H1 (cell line): ENCODE measurements around the gene COL16A1. TPM values are rescaled to one million over a fixed set of nuclear protein-coding genes. Genes with fewer than 3 reads are reported as not detected.
A peak's percentile ranks its signal among the peaks of the same experiment; 100 is the strongest.

Source experiments
- CTCF ChIA-PET: fragments of 300-600 bp; sonication (Branson Sonifier 250); formaldehyde crosslinking; loops from one replicate; lab custom pipeline; 2021; ENCODE audit not compliant: partially characterized antibody; lab: Charles Lee
- POLR2A ChIA-PET: fragments of 300-600 bp; sonication (Branson Sonifier 250); formaldehyde crosslinking; loops from one replicate; lab custom pipeline; 2021; ENCODE audit warnings: inconsistent platforms; ENCODE audit not compliant: partially characterized antibody; lab: Charles Lee
- DNase-seq, 2 experiments: peaks; one replicate each; pipeline versions ENCODE4 v3.0.0 to v3.0.0-alpha.2; 2010 to 2022; ENCODE audit warnings: low spot score in 2 of 2, low read depth in 1 of 2, mixed read lengths in 1 of 2
- FAIRE-seq: peaks from 2 replicates; lab custom pipeline; 2011; peaks lifted over from hg19 to GRCh38; lab: Jason Lieb, UNC
- H2AFZ ChIP-seq: 2 replicates; pipeline ENCODE4 v1.8.1; 2012; ENCODE audit warnings: low read length, inconsistent platforms
- H2AK5ac ChIP-seq: 2 replicates; pipeline ENCODE4 v1.6.1; 2013; ENCODE audit warnings: low read depth, low read length
- H2BK120ac ChIP-seq: replicated peaks from 2 replicates; pipeline ENCODE3; 2013; ENCODE audit warnings: low read depth, low read length, inconsistent platforms
- H2BK12ac ChIP-seq: 2 replicates; pipeline ENCODE4 v1.6.1; 2013; ENCODE audit warnings: low read depth, low read length
- H2BK15ac ChIP-seq: 2 replicates; pipeline ENCODE4 v1.6.1; 2013; ENCODE audit warnings: low read length
- H2BK20ac ChIP-seq: 2 replicates; pipeline ENCODE4 v1.6.1; 2013; ENCODE audit warnings: low read length
- H2BK5ac ChIP-seq: 2 replicates; pipeline ENCODE4 v1.6.1; 2013; ENCODE audit warnings: low read depth, low read length
- H3K14ac ChIP-seq: 2 replicates; pipeline ENCODE4 v1.6.1; 2013; ENCODE audit warnings: inconsistent platforms; ENCODE audit not compliant: insufficient read length
- H3K18ac ChIP-seq: 2 replicates; pipeline ENCODE4 v1.6.1; 2013; ENCODE audit warnings: low read length; ENCODE audit errors: extremely low read depth
- H3K23ac ChIP-seq: 2 replicates; pipeline ENCODE4 v1.6.1; 2013; ENCODE audit warnings: inconsistent platforms; ENCODE audit not compliant: insufficient read length
- H3K23me2 ChIP-seq: 2 replicates; pipeline ENCODE4 v1.6.1; 2013; ENCODE audit warnings: low read depth, low read length
- H3K27ac ChIP-seq: 2 replicates; pipeline ENCODE4 v1.6.1; 2011; ENCODE audit warnings: low read depth, low read length, inconsistent platforms
- H3K27me3 ChIP-seq, 4 experiments: replicated peaks in 1 of 4; 1 replicate in 1 of 4; 2 replicates in 3 of 4; pipeline versions ENCODE4 v1.6.1 to v1.8.1; 2011 to 2013; ENCODE audit warnings: low read length in 3 of 4, mild to moderate bottlenecking in 3 of 4, inconsistent platforms in 2 of 4, mixed read lengths in 2 of 4, moderate library complexity in 1 of 4; ENCODE audit not compliant: control insufficient read depth in 3 of 4, insufficient read depth in 3 of 4; ENCODE audit errors: extremely low read depth in 1 of 4
- H3K36me3 ChIP-seq, 4 experiments: 2 replicates each; pipeline versions ENCODE4 v1.6.1 to v1.8.1; 2011 to 2013; ENCODE audit warnings: mild to moderate bottlenecking in 4 of 4, low read length in 3 of 4, moderate library complexity in 2 of 4, control low read depth in 1 of 4, inconsistent platforms in 1 of 4; ENCODE audit not compliant: insufficient read depth in 4 of 4, control insufficient read depth in 2 of 4
- H3K4ac ChIP-seq: replicated peaks from 2 replicates; pipeline ENCODE3; 2013; ENCODE audit warnings: low read length, low read depth, mixed read lengths, inconsistent platforms; ENCODE audit not compliant: insufficient read length
- H3K4me1 ChIP-seq, 4 experiments: replicated peaks in 1 of 4; 1 replicate in 1 of 4; 2 replicates in 3 of 4; pipeline versions ENCODE4 v1.6.1 to v1.8.1; 2011 to 2013; ENCODE audit warnings: low read length in 3 of 4, inconsistent platforms in 2 of 4, mixed read lengths in 1 of 4; ENCODE audit not compliant: insufficient read depth in 4 of 4, control insufficient read depth in 3 of 4
- H3K4me2 ChIP-seq, 2 experiments: 2 replicates each; pipeline versions ENCODE4 v1.6.1 to v1.8.1; 2011 to 2013; ENCODE audit warnings: low read depth in 2 of 2, low read length in 2 of 2, control low read depth in 1 of 2, inconsistent platforms in 1 of 2, mild to moderate bottlenecking in 1 of 2; ENCODE audit not compliant: insufficient read depth in 1 of 2
- H3K4me3 ChIP-seq, 4 experiments: fragments of 200-600, 300-600 bp in 1 of 4; sonication (generic), shearing (Covaris generic), sonication (Bioruptor Twin) in 1 of 4; 2 replicates each; pipeline versions ENCODE4 v1.5.1 to v1.8.1; 2011 to 2016; ENCODE audit warnings: low read length in 4 of 4, low read depth in 3 of 4, control low read depth in 2 of 4, inconsistent platforms in 2 of 4, mild to moderate bottlenecking in 2 of 4, mixed read lengths in 1 of 4, moderate library complexity in 1 of 4; ENCODE audit not compliant: insufficient read depth in 2 of 4; ENCODE audit errors: extremely low read depth in 1 of 4
- H3K56ac ChIP-seq: replicated peaks from 2 replicates; pipeline ENCODE3; 2013; ENCODE audit warnings: low read depth, mild to moderate bottlenecking, mixed read lengths, low read length, inconsistent platforms; ENCODE audit not compliant: insufficient read length
- H3K79me1 ChIP-seq: 2 replicates; pipeline ENCODE4 v1.6.1; 2013; ENCODE audit warnings: low read depth, low read length, control low read depth
- H3K79me2 ChIP-seq, 2 experiments: 2 replicates each; pipeline versions ENCODE4 v1.6.1 to v1.8.1; 2012 to 2013; ENCODE audit warnings: low read length in 2 of 2, mild to moderate bottlenecking in 2 of 2, inconsistent platforms in 1 of 2; ENCODE audit not compliant: insufficient read depth in 2 of 2, control insufficient read depth in 1 of 2
- H3K9ac ChIP-seq, 4 experiments: replicated peaks in 1 of 4; 1 replicate in 1 of 4; 2 replicates in 3 of 4; pipeline versions ENCODE4 v1.6.1 to v1.8.1; 2011 to 2013; ENCODE audit warnings: low read depth in 3 of 4, low read length in 3 of 4, control low read depth in 2 of 4, mild to moderate bottlenecking in 2 of 4, moderate library complexity in 2 of 4, inconsistent platforms in 1 of 4; ENCODE audit errors: extremely low read depth in 1 of 4
- H3K9me3 ChIP-seq, 2 experiments: 2 replicates each; pipeline versions ENCODE4 v1.6.1 to v1.8.1; 2012 to 2013; ENCODE audit warnings: mild to moderate bottlenecking in 2 of 2, moderate library complexity in 2 of 2, control low read depth in 1 of 2, inconsistent platforms in 1 of 2, low read depth in 1 of 2, low read length in 1 of 2, mixed read lengths in 1 of 2; ENCODE audit not compliant: insufficient read depth in 2 of 2
- H4K20me1 ChIP-seq, 2 experiments: replicated peaks in 1 of 2; 2 replicates each; pipeline versions ENCODE3 to v1.8.1; 2011 to 2013; ENCODE audit warnings: inconsistent platforms in 2 of 2, low read length in 2 of 2, mild to moderate bottlenecking in 1 of 2; ENCODE audit not compliant: insufficient read depth in 2 of 2, control insufficient read depth in 1 of 2
- H4K5ac ChIP-seq: 2 replicates; pipeline ENCODE4 v1.6.1; 2013; ENCODE audit warnings: low read length, low read depth, mixed read lengths, inconsistent platforms; ENCODE audit not compliant: insufficient read length
- H4K8ac ChIP-seq: 2 replicates; pipeline ENCODE4 v1.8.0; 2013; ENCODE audit warnings: mild to moderate bottlenecking, moderate library complexity, low read length, inconsistent platforms; ENCODE audit not compliant: insufficient read depth; ENCODE audit errors: extremely low read depth
- H4K91ac ChIP-seq: replicated peaks from 2 replicates; pipeline ENCODE3; 2013; ENCODE audit warnings: low read length, mixed read lengths, inconsistent platforms; ENCODE audit not compliant: insufficient read length
- NRF1 ChIP-seq: IDR thresholded peaks from 2 replicates; pipeline ENCODE4 v1.6.1; 2011; ENCODE audit warnings: mild to moderate bottlenecking, low read depth, low read length, improper control_type of control experiment
- SIN3A ChIP-seq, 2 experiments: IDR thresholded peaks in 1 of 2; conservative IDR thresholded peaks in 1 of 2; 2 replicates each; pipeline ENCODE4 v1.6.1; 2011 to 2012; ENCODE audit warnings: low read length in 2 of 2, improper control_type of control experiment in 1 of 2, low read depth in 1 of 2, mild to moderate bottlenecking in 1 of 2
- WGBS, 2 experiments: shearing (Covaris generic) in 1 of 2; methylation state at CpG; one replicate each; pipeline versions ENCODE4 v1.1.6 to v1.1.7; 2013 to 2015; ENCODE audit warnings: low lambda C conversion rate in 2 of 2, mixed read lengths in 2 of 2, inconsistent platforms in 1 of 2, low coverage in 1 of 2, missing lambda C conversion rate in 1 of 2; ENCODE audit not compliant: insufficient replicate concordance in 2 of 2, insufficient coverage in 1 of 2, insufficient read length in 1 of 2; ENCODE audit errors: extremely low coverage in 1 of 2, missing lambda C conversion rate in 1 of 2; 5-methylcytosine and 5-hydroxymethylcytosine counted together
- polyA plus RNA-seq, 7 experiments: library from polyadenylated mRNA; depleted of rRNA in 3 of 7; stranded (reverse) in 5 of 7; unstranded in 2 of 7; fragments of >200 nt in 5 of 7; fragments of 200-250 nt in 2 of 7; gene quantifications; 1 replicate in 5 of 7; 2 replicates in 1 of 7; 4 replicates in 1 of 7; pipeline versions ENCODE4 v1.2.1 to v1.2.3, GENCODE V29; 2011 to 2013; ENCODE audit warnings: missing spikeins in 2 of 7, mixed read lengths in 2 of 7
- total RNA-seq: library from RNA; stranded (reverse); fragmentation: NEBNext Ultra II Directional; extraction: Animal tissue kit (Norgen Biotek cat#: 25700); gene quantifications from 2 replicates; pipeline ENCODE4 v1.2.1, GENCODE V29; 2021

Gene COL16A1
- total and polyA plus RNA-seq, 2 of the 8 experiments (the other 6 are each of a cell fraction or from before 2014, with no cell fraction given), result 2.0 to 10.5 TPM

- TF ChIP-seq NRF1 (no peak), SIN3A (conservative IDR thresholded peaks at IDR 0.05 in 1 of 2, IDR thresholded peaks at IDR 0.05 in 1 of 2; ENCODE audit: low read depth in 1 of 2, low read length in 2 of 2) (peak; percentile 59 to 84; a peak in 3 of 4 replicates)
- TF ChIP-seq, all 59 proteins: peak for 1
- H4K8ac ChIP-seq, result peak overlapping the region; percentile 100; the same call in 1 of the 2 replicates
- H3K23ac ChIP-seq, result no peak overlapping the region
- WGBS, 2 experiments, result 2% methylated on average over 11 of the region's 11 CpGs; no CpG with 5 or more reads in 1 of the 2 experiments
- peak overlapping the region; percentile 100 for H3K27ac ChIP-seq
- H3K56ac ChIP-seq, result no peak overlapping the region
- H3K23me2 ChIP-seq, result peaks cover 9% of the 10 kb centered on the region
- no peak overlapping the region; the same call in 1 of the 2 replicates for H2BK12ac ChIP-seq
- H4K20me1 ChIP-seq, result peaks cover 0 to 2% of the 10 kb centered on the region in 2 experiments
- H3K4me3 ChIP-seq, result peak overlapping the region; percentile 89 to 97 (median 93)
- no peak for DNase-seq
- H4K91ac ChIP-seq, result no peak overlapping the region
- ChIA-PET CTCF (interaction anchor here (1.3 to 3.2 kb wide), 3 partner anchors 8 to 13 kb away, joined by 4 to 30 read pairs (median 5); no protein-coding TSS in a partner anchor), POLR2A (interaction anchor here (0.6 to 3.5 kb wide), 22 partner anchors 8 to 209 kb away, joined by 3 to 31 read pairs (median 4); partner anchors contain the start of gene COL16A1)
- no peak for FAIRE-seq
- no peak overlapping the region for H2BK15ac ChIP-seq
- peak overlapping the region; percentile 92 for H3K4me2 ChIP-seq
- peaks cover 5 to 17% (median 6%) of the 10 kb centered on the region in 4 experiments for H3K4me1 ChIP-seq
- no peaks in the 10 kb centered on the region for H3K36me3 ChIP-seq
- H3K9ac ChIP-seq, result peak overlapping the region in 2 of 4 experiments; percentile 47 to 100; a peak in 4 of 7 replicates
- no peak overlapping the region for H2AK5ac ChIP-seq
- no peaks in the 10 kb centered on the region for H3K9me3 ChIP-seq
- H4K5ac ChIP-seq, result no peak overlapping the region
- no peaks in the 10 kb centered on the region; the same call in 1 of the 2 replicates for H3K79me1 ChIP-seq
- peak overlapping the region; percentile 100; the same call in 1 of the 2 replicates for H2BK5ac ChIP-seq
- no peak overlapping the region for H2BK120ac ChIP-seq
- H3K14ac ChIP-seq, result no peak overlapping the region
- H2BK20ac ChIP-seq, result no peak overlapping the region
- 0 out of 2 replicates have a peak overlapping the region, but pooled peaks have one; percentile 9 for H3K18ac ChIP-seq
- H2AFZ ChIP-seq, result peak overlapping the region; percentile 37; the same call in 1 of the 2 replicates
- no peak overlapping the region for H3K4ac ChIP-seq
- H3K27me3 ChIP-seq, result no peaks in the 10 kb centered on the region
- H3K79me2 ChIP-seq, result peaks cover 3 to 36% of the 10 kb centered on the region in 2 experiments; a peak in 2 of 4 replicates
These were observed 58.6 kb downstream of the COL16A1 start for GRCh38 chr1:31645274-31645568.
